ENCODE results near the gene CD6.

GRCh38 chr11:60950933-60951605 is 20.4 kb upstream of the CD6 start:
- TF ChIP-seq POLR2A (IDR thresholded peaks at IDR 0.05; ENCODE audit: low read depth, low read length) = peak; percentile 60; the same call in 1 of the 2 replicates
- no peak for TF ChIP-seq POLR2AphosphoS5 (IDR thresholded peaks at IDR 0.05; ENCODE audit: low read depth, low read length)
